Body of pancreas (tissue), 4 donors: ENCODE results near the gene SETD7. TPM values are rescaled to one million over a fixed set of nuclear protein-coding genes. Genes with fewer than 3 reads are reported as not detected.

ENCODE experiments used
- ATAC-seq: fragments of 150-250 bp; one replicate; pipeline ENCODE4 v1.9.1; 2016
- DNase-seq, 4 donors: peaks; one replicate each; pipeline ENCODE4 v3.0.0-alpha.2; 2019
- H3K27ac ChIP-seq, 4 donors: fragments of 200-600 bp; sonication (generic); 1 replicate in 3 of 4; 2 replicates in 1 of 4; pipeline versions ENCODE4 v1.5.1 to v1.6.1; 2016 to 2019; ENCODE audit warnings: mild to moderate bottlenecking in 1 of 4, mixed read lengths in 1 of 4, moderate library complexity in 1 of 4
- H3K27me3 ChIP-seq, 2 donors: fragments of 200-600 bp; sonication (generic); one replicate each; pipeline ENCODE4 v1.6.0; 2016; ENCODE audit warnings: mild to moderate bottlenecking in 1 of 2
- H3K36me3 ChIP-seq, 2 donors: fragments of 200-600 bp; sonication (generic); replicated peaks in 1 of 2; 2 replicates each; pipeline ENCODE4 v1.5.1; 2016; ENCODE audit warnings: low read depth in 2 of 2; ENCODE audit not compliant: insufficient read depth in 1 of 2
- H3K4me1 ChIP-seq: fragments of 200-600 bp; sonication (generic); one replicate; pipeline ENCODE4 v1.6.0; 2016
- H3K4me3 ChIP-seq, 2 donors: fragments of 200-600 bp; sonication (generic); 1 replicate in 1 of 2; 2 replicates in 1 of 2; pipeline ENCODE4 v1.5.1; 2016 to 2019
- H3K9me3 ChIP-seq, 3 donors: fragments of 200-600 bp; sonication (generic); 1 replicate in 2 of 3; 2 replicates in 1 of 3; pipeline ENCODE4 v1.5.1; 2016
- POLR2A ChIP-seq, 3 donors: fragments of 450-650 bp; IDR thresholded peaks; one replicate each; pipeline ENCODE4 v1.6.1; 2016; ENCODE audit warnings: antibody characterized with exemption in 3 of 3, mild to moderate bottlenecking in 2 of 3
- WGBS, 2 donors: methylation state at CpG; one replicate each; pipeline ENCODE4 v1.1.5; 2017; 5-methylcytosine and 5-hydroxymethylcytosine counted together
- intact Hi-C: fragments of 100-400 bp; cut with DNase I; formaldehyde crosslinking; loops from one replicate; pipeline ENCODE4 v1.15.1; 2023
- total RNA-seq, 2 donors: library from RNA; depleted of rRNA; stranded (reverse); fragments of >200 nt; gene quantifications; one replicate each; pipeline ENCODE4 v1.1.0, GENCODE V29; 2016
- TF ChIP-seq, protein P1 (sequence below), 7 experiments: fragments of 450-650 bp in 4 of 7; fragments of 200-600 bp in 3 of 7; sonication (generic) in 3 of 7; IDR thresholded peaks; one replicate each; pipeline ENCODE4 v1.5.1; 2016 to 2019; ENCODE audit warnings: antibody characterized with exemption in 7 of 7

The SETD7 gene
- total RNA-seq, 2 donors from 2014 or later: 21.8 to 34.8 TPM

DNA sequence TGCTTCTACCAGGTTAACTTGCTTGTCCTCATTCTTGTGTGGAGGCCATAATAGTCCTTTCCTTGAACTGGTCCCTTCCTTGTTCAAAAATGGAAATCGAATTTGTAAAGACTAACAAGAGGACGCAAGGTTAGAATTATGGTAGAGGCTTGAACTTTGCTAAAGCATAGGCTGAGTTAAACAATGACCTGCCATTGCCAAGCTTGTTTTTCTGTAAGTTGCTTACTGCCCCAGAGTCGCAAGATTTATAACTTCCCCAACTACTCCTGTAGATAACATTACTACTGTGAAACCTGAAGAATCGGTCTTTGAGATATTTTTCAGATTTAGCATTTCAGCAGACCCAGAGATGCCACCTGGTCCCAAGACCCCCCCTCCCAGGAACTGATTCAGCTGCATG, 56.8 kb downstream of the SETD7 start:
- WGBS, 2 donors: 65 to 66% methylated on average over 4 of the region's 4 CpGs
- DNase-seq (no peak), ATAC-seq (no peak)
- intact Hi-C loops: no loop called here
- no peak overlapping the region for H3K4me3 ChIP-seq
- TF ChIP-seq POLR2A (IDR thresholded peaks at IDR 0.05): no peak
- TF ChIP-seq, protein P1, sequence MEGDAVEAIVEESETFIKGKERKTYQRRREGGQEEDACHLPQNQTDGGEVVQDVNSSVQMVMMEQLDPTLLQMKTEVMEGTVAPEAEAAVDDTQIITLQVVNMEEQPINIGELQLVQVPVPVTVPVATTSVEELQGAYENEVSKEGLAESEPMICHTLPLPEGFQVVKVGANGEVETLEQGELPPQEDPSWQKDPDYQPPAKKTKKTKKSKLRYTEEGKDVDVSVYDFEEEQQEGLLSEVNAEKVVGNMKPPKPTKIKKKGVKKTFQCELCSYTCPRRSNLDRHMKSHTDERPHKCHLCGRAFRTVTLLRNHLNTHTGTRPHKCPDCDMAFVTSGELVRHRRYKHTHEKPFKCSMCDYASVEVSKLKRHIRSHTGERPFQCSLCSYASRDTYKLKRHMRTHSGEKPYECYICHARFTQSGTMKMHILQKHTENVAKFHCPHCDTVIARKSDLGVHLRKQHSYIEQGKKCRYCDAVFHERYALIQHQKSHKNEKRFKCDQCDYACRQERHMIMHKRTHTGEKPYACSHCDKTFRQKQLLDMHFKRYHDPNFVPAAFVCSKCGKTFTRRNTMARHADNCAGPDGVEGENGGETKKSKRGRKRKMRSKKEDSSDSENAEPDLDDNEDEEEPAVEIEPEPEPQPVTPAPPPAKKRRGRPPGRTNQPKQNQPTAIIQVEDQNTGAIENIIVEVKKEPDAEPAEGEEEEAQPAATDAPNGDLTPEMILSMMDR (IDR thresholded peaks at IDR 0.05): no peak
- H3K36me3 ChIP-seq: no peaks in the 10 kb centered on the region
- H3K4me1 ChIP-seq: peaks cover 21% of the 10 kb centered on the region
- H3K27me3 ChIP-seq: no peaks in the 10 kb centered on the region
- no peaks in the 10 kb centered on the region for H3K9me3 ChIP-seq
- no peak overlapping the region for H3K27ac ChIP-seq

DNA sequence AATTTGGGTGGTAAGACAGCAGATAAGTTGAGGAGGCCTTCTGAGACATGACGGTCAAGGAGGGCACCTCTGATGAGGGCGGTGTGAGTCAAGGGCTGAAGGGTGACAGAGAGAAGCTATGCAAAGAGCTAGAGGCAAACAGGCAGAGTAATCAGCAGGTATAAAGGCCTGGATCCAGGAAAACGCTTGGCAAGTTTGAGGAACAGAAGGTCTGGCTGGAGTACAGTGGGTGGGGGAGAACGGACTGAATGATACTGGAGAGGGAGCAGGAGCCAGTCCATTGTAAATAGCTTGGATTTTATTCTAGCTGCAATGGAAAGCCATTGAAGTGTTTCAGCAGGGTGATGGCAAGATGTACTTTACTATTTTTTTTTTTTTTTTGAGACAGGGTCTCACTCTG, 62.8 kb downstream of the SETD7 start:
- Histone ChIP-seq H3K27ac (no peak overlapping the region), H3K4me1 (peaks cover 29% of the 10 kb centered on the region), H3K36me3 (no peaks in the 10 kb centered on the region), H3K4me3 (no peak overlapping the region), H3K9me3 (no peaks in the 10 kb centered on the region), H3K27me3 (no peaks in the 10 kb centered on the region)
- ATAC-seq (peak; percentile 38), DNase-seq (peak in 1 of 4 donors; percentile 32)
- intact Hi-C loops: no loop called here
- 55 to 60% methylated on average over 4 of the region's 4 CpGs for WGBS, 2 donors
- TF ChIP-seq, protein P1 (IDR thresholded peaks at IDR 0.05): no peak
- no peak for TF ChIP-seq POLR2A (IDR thresholded peaks at IDR 0.05)

DNA sequence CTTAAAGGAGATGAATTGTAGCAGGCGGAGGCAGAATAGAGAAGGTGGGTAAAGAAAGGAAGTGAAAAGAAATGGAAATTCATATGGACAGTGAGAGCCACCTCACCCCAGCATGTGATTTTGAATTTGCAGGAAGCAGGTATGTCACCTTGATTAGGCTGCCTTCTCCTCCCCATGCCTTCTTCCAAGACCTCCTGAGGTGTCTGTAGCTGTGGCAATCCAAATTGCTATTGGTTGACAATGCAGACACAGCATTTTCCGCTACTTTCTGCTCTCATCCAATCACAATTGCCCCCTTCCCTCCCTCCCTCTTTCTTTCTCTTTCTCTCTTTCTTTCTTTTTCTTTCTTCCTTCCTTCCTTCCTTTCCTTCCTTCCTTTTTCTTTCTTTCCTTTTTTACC, 63.6 kb downstream of the SETD7 start:
- H3K27me3 ChIP-seq: no peaks in the 10 kb centered on the region
- TF ChIP-seq, protein P1 (IDR thresholded peaks at IDR 0.05): no peak
- no peak for TF ChIP-seq POLR2A (IDR thresholded peaks at IDR 0.05)
- 87 to 95% methylated on average over 2 of the region's 2 CpGs for WGBS, 2 donors
- H3K36me3 ChIP-seq: no peaks in the 10 kb centered on the region
- H3K4me3 ChIP-seq: no peak overlapping the region
- H3K4me1 ChIP-seq: peaks cover 29% of the 10 kb centered on the region
- no peak for DNase-seq
- ATAC-seq: no peak
- no peak overlapping the region for H3K27ac ChIP-seq
- H3K9me3 ChIP-seq: no peaks in the 10 kb centered on the region
- intact Hi-C loops: no loop called here

DNA sequence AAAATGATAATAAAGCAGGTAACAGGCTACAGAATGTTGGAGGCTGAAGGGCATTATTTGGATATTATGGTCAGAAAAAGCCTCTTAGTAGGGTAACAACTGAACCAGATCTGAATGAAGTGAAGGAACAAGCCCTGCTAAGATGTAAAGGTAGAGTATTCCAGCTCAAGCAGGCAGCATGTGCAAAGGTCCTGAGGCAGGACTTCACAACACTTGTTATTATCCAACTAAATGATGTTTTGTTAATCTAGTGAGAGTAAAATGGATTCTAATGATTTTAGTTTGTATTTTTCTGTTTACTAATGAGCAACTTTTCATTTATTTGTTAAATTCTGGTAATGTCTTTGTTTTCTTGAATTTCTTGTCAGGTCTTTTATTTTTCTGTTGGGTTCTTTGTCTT, 66.4 kb downstream of the SETD7 start:
- Histone ChIP-seq H3K27ac (no peak overlapping the region), H3K36me3 (no peaks in the 10 kb centered on the region), H3K9me3 (no peaks in the 10 kb centered on the region), H3K4me3 (no peak overlapping the region), H3K27me3 (no peaks in the 10 kb centered on the region), H3K4me1 (peaks cover 8% of the 10 kb centered on the region)
- no peak for DNase-seq
- ATAC-seq: no peak
- intact Hi-C loops: no loop called here
- TF ChIP-seq, protein P1 (IDR thresholded peaks at IDR 0.05): no peak
- TF ChIP-seq POLR2A (IDR thresholded peaks at IDR 0.05): no peak

DNA sequence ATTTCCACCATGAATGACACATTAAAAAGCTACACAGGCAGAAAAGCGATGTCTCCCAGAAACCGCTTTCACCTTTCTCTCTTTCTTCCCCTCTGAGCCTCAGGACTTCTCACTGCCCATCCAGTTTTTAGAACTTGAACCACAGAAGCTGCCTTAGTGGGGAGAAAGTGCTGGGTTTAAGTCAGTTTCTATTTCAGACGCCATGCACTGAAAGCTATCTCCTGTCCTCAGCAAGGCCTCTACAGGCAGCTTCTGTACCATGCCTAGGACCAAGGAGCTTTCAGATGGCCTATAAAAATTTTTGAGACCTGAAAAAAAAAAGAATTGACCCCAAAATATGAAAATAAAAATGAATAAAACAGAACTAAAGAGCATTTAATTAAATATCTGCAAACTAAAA, 67.6 kb downstream of the SETD7 start:
- TF ChIP-seq, protein P1 (IDR thresholded peaks at IDR 0.05): no peak
- TF ChIP-seq POLR2A (IDR thresholded peaks at IDR 0.05): no peak
- no peak for DNase-seq
- intact Hi-C loops: no loop called here
- no peak for ATAC-seq
- H3K36me3 ChIP-seq: no peaks in the 10 kb centered on the region
- no peak overlapping the region for H3K4me3 ChIP-seq
- WGBS, 2 donors: 89 to 93% methylated on average over 3 of the region's 3 CpGs
- no peaks in the 10 kb centered on the region for H3K9me3 ChIP-seq
- H3K27me3 ChIP-seq: no peaks in the 10 kb centered on the region
- no peak overlapping the region for H3K27ac ChIP-seq
- H3K4me1 ChIP-seq: peaks cover 6% of the 10 kb centered on the region
